ENCODE data around the gene TYMP.

- TF ChIP-seq CTCF (IDR thresholded peaks at IDR 0.05; ENCODE audit: low read length) (no peak), EZH2 (IDR thresholded peaks at IDR 0.05; ENCODE audit: borderline replicate concordance, low read length) (no peak)
These were observed 49.0 kb upstream of the TYMP start for GRCh38 chr22:50578776-50579310.

Measured in OCI-LY1 (cell line).